Effector CD4-positive, alpha-beta T cell (primary cell): ENCODE measurements around the gene TRIM28.

Experiments
- DNase-seq: peaks from one replicate; pipeline ENCODE4 v3.0.0-alpha.2; 2020

Gene TRIM28

DNA sequence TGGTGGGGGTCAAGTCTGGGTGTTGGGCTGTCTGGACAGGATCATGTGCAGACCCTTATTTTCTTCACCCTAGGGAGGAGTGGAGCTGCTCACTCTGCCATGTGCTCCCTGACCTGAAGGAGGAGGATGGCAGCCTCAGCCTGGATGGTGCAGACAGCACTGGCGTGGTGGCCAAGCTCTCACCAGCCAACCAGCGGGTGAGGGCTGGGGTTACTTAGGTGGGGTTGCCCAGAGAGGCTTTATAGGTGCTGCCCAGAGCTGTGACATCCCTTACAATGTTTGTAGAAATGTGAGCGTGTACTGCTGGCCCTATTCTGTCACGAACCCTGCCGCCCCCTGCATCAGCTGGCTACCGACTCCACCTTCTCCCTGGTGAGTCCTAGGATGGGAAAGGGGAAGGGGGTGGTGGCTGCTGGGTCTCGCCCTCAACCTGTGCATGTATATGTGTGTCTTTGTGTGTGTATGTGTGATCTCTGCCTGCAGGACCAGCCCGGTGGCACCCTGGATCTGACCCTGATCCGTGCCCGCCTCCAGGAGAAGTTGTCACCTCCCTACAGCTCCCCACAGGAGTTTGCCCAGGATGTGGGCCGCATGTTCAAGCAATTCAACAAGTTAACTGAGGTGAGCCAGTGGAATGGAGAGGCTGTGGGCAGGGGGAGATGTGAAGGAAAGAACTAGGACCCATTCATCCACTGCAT lies 5.9 kb downstream of the TRIM28 start:
- no peak for DNase-seq

DNA sequence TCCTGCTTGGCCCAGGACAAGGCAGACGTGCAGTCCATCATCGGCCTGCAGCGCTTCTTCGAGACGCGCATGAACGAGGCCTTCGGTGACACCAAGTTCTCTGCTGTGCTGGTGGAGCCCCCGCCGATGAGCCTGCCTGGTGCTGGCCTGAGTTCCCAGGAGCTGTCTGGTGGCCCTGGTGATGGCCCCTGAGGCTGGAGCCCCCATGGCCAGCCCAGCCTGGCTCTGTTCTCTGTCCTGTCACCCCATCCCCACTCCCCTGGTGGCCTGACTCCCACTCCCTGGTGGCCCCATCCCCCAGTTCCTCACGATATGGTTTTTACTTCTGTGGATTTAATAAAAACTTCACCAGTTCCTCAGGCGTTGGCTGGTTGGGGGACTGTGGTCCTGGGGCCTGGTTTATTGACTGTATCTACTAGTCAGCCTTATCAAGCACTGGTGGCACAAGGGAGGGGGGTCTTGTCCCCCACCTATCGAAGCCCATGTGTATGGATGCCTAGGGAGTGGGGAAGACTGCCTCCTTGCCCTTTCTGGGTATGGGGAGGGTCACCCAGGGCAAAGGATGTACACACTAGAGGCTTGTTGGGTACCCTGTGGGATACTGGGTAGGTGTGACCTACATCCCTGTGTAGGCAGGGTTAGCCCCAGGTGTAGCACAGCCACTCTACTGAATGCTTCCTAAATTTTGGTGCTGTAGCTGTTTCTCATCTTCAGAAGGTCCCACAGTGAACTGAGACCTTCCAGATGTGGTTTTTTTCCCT lies 6.7 kb downstream of the TRIM28 start:
- DNase-seq: no peak

DNA sequence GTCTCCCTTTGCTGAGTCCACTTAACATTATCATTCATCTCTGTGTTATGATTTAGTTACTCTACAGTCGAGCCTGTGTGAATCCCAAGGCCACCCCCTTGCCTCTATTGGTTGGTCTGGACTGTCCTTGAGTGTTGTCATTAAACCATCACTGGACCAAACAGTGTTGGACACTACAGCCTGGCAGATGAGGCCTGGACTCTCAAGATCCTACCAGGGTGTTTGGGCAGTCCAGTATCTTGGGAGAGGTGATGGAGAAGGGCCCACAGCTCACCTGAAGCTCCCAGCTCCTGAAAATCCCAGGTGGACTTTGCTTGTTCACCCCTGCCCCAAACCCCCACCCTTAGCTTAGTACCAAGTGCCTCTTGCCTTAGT lies 7.2 kb downstream of the TRIM28 start:
- DNase-seq: no peak

DNA sequence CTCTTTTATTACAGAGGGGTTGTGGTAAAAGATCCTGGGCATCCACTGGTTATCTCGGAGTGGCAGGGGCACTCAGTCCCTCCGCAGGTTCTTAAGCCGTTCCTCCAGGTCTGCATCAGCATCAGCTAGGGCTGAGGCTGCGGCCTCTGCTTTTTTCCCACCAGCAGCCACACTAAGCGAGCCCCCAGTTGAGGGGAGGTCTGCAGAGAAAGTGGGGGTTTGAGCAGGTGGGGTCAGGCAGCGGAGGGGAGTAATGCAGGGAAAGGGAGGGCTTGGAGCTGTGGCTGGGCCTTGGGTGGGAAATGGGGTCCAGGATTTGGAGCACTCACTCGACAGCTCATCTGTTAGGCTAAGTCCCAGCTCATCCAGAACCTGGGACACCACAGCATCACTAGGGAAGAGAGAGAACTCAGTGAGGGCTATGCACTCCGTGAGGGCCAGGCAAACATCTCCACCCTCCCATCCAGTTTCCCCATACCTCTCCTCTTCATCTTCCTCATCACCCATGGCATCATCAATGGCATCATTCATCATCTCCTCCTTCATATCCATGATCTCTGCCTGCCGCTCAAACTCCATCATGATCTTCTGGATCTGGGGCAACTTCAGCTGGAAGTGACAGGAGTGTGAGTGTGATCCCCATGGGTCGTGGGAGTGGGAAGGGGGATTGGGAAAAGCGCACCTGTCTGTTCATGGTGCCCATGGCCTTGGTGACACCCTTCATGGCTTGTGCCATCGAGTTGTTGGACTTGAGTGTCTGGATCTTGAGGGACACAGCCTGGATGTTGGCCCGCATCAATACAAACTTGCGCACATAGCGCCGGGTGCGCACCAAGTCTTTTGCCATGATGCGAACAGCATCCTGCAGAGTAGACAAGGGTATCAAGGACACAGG lies 8.0 kb downstream of the TRIM28 start:
- no peak for DNase-seq

DNA sequence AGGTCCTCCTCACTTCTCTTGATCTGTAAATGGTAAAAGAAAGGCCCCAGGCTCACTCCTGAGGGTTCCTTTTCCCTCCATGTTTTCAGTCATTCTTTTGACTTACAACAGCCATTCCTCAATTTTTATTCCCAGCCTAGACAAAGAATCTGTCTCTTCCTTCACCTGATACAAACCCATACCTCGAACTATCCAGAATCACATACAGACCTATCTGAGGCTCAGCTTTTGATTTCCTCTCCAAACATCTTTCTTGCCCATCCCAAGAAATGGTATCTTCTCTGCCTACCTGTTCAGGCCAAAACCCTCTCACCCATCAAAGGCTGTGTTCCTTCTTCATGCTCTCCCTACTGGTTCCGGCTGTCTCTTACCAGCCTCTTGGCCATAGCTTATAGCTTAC lies 8.8 kb downstream of the TRIM28 start:
- no peak for DNase-seq

DNA sequence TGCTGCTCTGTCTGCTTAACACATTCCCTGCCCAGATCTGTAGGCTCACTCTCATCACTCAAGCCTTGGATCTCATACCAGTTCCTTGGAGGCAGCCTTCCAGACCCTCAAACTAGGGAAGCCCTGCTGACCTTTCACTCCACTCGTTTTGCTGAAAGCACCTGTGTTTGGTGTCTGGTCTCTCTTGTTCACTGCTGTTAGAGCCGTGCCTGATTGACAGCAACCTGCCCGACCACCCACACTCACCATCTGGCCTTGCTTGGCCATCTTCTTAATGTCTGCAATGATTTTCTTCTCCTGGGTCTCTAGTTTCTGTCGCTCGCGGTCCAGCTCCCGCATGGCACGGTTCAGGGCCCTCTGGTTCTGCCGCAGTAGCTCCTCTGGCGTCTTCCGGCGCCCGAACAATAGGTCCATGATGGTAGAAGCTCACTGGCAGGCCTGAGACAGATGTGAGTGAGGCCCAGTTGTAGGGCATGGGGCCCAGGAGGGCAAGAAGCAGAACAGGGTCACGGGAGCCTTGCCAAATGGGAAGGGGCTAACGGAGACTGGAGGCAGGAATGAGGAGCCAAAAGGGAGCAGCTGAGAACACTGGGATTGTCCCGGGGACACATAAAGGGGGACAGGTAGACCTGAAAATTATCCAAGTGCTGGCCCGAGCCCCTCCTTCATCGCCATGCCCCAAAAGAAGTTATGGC lies 10.1 kb downstream of the TRIM28 start:
- no peak for DNase-seq

DNA sequence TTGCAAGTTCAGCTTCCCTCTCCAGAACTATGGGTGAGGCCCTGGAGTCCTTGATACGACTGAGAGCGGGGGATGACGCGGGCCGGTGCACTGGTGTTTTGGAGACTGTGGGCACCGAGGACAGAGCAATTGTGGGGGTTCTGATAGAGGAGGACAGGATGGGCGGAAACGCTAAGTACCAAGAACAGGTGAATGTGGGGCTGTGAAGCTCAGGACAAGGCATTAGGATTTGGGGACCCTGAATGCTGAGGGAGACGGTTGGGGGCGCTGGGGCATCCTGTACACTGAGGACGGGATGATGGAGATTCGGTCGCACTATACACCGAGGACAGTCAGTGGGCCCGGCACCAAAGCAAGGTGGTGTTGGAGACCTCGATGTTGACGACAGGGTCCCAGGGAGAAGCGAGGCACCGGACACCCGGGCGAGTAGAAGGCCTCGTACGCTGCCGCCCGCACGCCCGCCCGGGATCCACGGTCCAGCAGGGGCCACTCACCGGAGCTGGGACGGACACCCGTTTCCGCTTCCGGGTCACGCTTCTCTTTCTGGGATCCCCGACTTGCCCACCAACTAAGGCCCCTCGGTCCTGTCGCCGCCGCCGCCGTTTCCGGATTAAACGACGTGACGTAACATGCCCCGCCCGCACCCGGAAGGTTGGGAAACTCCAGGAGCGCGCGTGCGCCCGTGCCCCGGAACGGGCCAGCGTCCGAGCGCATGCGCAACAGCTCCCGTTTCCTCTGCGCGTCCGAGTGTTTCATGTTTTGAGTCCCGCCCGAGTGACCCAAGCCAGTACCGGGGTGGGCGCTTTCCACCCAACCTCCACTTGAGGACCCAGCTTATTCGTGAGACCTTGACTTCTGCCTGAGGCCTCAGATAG lies 10.9 kb downstream of the TRIM28 start, which contains the start of gene CHMP2A:
Gene CHMP2A (minus strand): TSS at position 612 of the 875 bp plus-strand sequence. CDS start 893 bp downstream, outside the sequence.
- peak; percentile 97 for DNase-seq

DNA sequence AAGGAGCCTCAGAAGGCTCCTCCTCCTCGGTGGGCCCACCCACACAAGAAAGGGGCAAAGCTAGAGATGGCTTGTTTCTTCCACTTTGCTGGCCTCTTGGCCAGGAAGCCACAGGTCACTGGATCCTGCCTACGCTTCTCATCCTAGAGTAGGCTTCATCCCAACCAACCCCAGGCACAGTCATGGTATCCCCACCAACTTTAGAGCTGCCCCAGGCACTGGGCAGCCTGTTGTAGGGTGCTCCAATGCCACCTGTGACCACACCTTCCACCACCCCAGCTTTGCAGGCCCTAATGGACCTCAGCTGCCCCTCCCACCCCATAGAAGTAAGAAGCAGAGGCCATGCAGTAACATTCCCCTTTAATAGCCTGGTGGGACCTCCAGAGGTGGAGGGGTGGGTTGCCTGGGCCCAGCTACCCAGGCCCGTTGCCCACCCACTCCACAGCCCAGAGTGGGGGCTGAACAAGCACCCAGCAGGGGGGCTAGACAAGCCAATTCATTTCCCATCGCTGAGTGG lies 11.6 kb downstream of the TRIM28 start:
- DNase-seq: no peak

DNA sequence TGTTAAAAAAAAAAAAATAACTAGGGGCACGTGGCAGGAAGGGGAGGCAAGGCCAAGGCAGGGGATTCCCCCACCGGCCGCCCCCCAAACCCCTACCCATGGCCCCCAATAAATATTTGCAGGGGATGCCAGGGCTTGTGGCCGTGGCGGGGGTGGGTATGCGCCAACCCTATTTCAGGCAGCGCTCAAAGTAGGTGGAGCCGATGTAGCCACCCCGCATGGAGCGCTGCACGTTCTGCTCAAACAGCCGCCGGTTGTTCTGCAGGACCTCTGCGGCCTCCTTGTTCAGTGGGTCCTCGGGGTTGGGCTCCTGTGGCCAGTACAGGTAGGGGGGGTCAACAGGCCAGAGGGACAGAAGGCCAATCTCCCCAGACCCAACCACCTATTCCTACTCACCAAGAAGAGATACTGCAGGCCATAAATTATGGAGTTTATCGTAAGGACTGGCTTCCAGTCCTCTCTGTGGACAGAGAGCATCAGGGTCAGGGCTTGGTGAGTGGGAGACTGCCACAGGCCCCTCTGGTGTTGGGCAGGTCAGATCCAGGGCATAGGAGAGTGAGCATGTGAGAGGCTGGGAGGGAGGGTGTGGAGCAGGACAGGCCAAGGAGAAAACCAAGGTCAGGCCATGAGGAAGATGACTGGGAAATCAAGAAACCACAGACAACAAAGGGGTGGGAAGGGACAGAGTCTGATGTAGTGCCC lies 12.2 kb downstream of the TRIM28 start:
- no peak for DNase-seq

DNA sequence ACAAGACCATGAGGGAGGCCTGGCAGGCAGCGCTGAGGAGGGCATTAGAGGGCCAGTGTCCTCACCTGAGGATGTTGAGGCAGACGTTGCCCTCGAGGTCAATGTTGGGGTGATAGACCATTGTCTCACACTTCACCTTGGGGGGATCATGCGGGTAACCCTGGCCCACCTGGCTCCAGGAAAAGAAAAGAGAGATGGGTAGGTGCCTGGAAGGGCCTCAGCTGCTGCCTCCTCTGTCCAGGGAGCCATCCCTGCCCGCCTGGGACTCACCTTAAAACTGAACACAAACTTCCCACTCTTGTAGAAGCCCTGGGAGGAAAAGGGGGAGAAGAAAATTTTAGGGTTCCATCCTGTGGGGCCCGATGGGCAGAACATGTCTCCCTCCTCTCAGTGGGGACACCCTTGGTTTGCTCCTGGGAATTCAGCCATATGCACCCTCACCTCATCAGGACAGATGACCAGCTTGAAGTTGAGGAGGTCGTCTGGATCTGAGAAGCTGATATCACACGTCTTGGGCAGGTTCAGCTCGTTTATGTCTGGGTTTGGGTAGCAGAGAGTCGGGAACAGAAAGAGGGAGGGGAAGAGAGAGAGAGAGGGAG lies 12.9 kb downstream of the TRIM28 start:
- DNase-seq: no peak

DNA sequence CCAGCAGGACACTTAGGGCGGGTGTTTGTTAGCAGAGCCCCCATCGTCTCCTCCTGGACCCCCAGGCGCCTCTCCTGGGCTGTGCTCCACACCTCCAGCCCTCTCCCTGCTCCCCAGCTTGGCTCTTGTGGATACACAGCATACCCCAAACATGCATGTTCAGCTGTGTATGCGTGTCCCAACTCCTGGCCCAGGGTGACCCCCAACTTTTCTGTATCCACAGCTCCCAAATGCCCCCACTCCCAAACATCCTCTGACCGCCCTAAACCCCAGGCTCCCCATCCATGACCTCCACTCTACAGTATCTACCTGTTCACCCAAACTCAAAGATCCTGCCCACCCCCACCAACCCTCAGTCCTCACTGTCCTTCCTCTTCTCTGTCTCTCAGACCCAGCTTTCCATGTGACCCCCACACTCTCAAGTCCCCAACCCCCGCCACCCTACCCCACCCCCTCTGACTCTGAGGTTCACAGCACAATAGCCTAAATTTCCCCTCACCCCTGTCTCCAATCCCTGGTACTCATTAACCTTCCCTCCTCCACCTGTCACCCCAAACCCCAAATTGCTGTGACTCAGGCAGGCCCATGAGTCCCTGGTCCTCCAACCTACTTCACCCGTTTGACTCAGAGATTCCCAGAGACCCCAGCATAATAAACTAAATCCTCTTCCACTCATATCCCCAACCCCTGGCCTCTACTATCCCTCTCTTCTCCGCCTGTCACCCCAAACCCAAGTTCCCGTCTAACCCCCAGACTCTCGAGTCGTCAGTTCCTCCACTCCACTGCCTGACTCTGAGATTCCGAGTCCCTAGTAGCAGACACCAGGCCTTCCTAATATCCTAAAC lies 13.6 kb downstream of the TRIM28 start:
- DNase-seq: no peak

DNA sequence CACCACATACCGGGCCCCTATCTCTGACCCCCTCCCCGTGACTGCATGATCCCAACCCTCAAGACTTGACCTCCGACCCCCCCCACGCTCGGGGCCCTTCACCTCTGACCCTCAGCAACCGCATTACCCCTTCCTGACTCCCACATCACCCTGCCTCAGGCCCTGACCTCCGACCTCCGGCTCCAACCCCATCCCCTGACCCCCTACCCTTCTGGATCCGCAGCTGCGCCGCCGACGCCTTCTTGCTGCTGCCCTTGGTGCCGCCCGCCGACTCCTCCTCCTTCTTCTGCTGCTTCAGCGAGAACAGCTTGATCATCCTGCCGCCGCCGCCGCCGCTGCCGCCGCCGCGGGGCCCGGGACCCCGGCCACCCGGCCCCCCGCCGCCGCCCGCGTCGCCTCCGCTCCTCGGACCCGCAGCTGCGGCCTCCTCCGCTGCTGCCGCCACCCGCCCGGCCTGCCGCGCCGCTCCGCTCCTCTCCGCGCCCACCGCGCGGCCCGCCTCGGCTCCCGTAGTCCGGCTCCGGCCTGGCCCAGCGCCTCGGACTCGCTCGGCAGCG lies 14.3 kb downstream of the TRIM28 start, which contains the start of gene UBE2M:
Gene UBE2M (minus strand): TSS at position 546 of the 557 bp plus-strand sequence. CDS start 230 bp downstream, at position 316.
- peak; percentile 60 for DNase-seq

DNA sequence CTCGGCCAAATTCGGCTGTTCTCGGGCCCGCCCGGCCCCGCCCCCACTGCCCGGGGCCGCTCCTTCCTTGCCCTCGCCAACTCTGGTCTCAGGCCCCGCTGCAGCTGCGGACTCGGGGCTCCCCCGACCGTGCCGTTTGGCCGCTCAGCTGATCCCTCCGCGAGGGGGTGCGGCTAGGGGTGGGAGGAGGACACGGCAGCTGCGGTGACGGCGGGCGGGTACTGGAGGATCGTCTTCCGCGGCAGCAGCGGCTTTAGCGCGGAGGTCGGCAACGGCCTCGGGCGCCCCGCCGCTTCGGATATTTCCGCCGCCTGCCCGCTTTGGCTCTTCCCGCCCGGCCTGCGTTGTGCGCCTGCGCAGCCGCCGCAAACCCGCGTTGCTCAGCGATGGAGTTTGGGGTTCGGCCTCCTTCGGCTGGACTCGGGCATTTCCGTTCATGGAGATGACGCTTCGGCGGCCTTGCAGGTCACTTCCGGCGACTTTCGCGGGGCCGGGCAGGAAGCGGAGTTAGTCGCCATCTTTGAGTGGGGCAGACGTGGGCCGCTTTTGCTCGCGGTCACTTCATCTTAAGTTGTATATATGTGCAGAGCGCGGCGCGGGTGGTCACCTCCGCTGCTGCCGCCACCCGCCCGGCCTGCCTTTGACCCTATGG lies 14.9 kb downstream of the TRIM28 start:
- peak; percentile 100 for DNase-seq

DNA sequence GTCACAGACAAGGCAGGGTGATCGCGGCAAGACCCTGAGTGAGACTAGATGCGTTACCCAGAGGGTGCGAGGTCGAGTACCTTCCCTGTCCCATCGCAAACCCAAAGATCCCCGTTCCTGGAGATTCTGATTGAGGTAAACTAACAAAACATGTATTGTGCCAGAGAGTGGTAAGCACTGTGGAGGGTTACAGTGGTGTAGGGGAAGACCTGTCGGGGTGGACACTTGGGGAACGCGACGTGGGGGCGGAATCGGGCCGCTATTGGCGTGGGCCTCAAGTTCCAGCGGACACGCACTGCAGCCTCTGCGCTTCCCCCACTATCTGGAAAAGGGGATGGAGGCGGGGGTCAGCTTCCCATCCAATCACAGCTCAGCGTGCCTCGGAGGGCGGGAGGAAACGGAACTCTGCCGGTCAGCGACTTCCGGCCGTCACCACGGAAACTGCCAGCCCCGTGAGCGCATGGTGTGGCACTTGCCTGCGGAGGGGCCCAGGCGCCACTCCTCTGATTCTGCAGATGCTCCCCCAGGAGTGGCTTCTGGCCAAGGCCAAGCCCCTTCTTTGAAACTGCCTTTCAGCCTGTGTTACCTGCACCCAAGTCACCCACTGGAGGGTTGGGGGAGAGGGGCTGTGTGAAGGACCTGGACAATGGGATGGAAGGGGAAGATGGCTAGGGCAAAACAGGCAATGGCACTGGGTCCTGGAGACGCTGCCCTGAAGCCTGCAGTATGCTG lies 15.6 kb downstream of the TRIM28 start:
- DNase-seq: peak; percentile 25

DNA sequence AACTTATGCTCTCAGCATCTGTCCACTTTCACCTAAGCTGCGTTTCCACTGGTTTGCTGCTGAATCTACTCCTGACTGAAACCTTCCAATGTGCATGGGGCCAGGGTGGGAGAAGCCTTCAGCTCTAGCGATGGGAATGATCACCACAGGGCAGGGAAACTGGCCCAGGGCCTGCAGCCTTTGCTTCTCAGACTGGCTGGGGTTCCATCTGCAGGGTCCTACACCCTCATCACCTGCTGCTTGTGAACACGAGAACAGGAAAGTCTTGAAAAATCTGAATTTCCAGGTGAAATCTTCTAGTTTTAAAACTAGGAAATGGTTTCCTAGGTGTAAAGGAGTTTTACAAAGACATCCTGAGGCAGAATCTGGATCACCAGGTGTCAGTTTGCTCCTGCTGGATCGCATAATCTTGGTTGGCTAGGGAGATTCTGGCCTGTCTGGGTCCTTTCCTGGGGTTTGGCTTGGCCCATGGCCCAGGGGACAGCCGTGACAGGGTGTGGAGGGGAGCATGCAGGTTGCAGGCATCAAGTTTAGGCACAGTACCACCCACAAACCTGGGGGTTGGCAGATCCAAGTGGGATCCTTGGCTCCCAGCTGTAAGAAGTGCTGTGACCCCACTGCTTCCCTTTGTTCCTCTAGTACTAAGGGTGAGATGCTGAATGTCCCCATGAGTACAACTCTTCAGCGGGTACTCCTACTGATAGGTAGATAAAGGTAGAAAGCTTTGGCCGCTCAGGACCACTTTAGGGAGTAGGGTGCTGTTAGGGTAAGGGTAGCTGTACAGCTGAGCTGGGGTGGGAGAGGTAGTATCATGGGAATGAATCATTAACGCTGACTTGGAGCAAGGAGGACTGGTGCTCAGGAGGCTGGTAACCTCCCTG lies 16.4 kb downstream of the TRIM28 start:
- no peak for DNase-seq

DNA sequence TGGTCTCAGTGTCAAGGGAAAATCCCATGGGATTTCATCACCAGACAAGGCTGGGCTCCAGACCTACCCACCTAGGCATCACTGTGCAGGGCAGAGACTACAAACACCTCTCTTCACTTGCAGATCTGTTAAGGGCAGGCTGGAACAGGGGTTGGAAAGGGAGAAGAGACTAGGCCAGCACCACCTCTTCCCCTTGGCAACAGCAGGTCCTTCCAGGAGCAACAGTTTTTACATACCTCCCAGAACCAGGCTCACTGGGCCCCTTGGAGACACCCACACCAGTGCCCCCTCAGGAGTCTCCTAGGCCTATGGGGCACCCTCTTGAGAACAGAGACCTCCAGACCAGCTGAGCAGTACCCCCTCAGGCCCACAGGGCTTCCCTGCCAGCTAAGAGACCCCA lies 17.1 kb downstream of the TRIM28 start:
- DNase-seq: no peak
